Sigmoid colon (tissue), 7 donors: ENCODE measurements around the gene CD300LG. TPM values are rescaled to one million over a fixed set of nuclear protein-coding genes. Genes with fewer than 3 reads are reported as not detected.

Experiments used
- DNase-seq: peaks from one replicate; pipeline ENCODE4 v3.0.0-alpha.2; 2019
- H3K27ac ChIP-seq, 4 donors: fragments of 200-600 bp; sonication (generic); one replicate each; pipeline ENCODE4 v1.5.1; 2016 to 2019; ENCODE audit warnings: mild to moderate bottlenecking in 1 of 4
- H3K27me3 ChIP-seq, 3 donors: fragments of 200-600 bp; sonication (generic); one replicate each; pipeline ENCODE4 v1.5.1; 2019; ENCODE audit warnings: mild to moderate bottlenecking in 1 of 3
- H3K36me3 ChIP-seq, 4 donors: fragments of 200-600 bp; sonication (generic); one replicate each; pipeline ENCODE4 v1.5.1; 2016 to 2019
- H3K4me1 ChIP-seq, 4 donors: fragments of 200-600 bp; sonication (generic); one replicate each; pipeline ENCODE4 v1.5.1; 2017 to 2019
- H3K4me3 ChIP-seq, 4 donors: fragments of 200-600 bp; sonication (generic); one replicate each; pipeline ENCODE4 v1.5.1; 2017 to 2019; ENCODE audit warnings: mild to moderate bottlenecking in 2 of 4, moderate library complexity in 1 of 4
- H3K9me3 ChIP-seq, 4 donors: fragments of 200-600 bp in 3 of 4; sonication (generic) in 3 of 4; one replicate each; pipeline versions ENCODE4 v1.5.1 to v1.6.1; 2013 to 2019
- EP300 ChIP-seq, 4 donors: sonication (generic); formaldehyde crosslinking; IDR thresholded peaks; one replicate each; pipeline ENCODE4 v1.6.1; 2017; ENCODE audit warnings: antibody characterized with exemption in 4 of 4
- POLR2A ChIP-seq, 2 donors: fragments of 450-650 bp; IDR thresholded peaks; one replicate each; pipeline ENCODE4 v1.6.1; 2016; ENCODE audit warnings: antibody characterized with exemption in 2 of 2, mild to moderate bottlenecking in 2 of 2, moderate library complexity in 2 of 2
- POLR2AphosphoS5 ChIP-seq, 4 donors: sonication (generic); formaldehyde crosslinking; IDR thresholded peaks; one replicate each; pipeline ENCODE4 v1.6.1; 2017; ENCODE audit warnings: antibody characterized with exemption in 4 of 4
- WGBS, 2 donors: extraction: QIAGEN DNeasy Blood & Tissue Kit; methylation state at CpG; one replicate each; pipeline ENCODE4 v1.1.7; 2013; 5-methylcytosine and 5-hydroxymethylcytosine counted together
- intact Hi-C: fragments of 100-400 bp; cut with DNase I; formaldehyde crosslinking; loops from one replicate; pipeline ENCODE4 v1.15.1; 2023
- polyA plus RNA-seq, 3 donors: library from polyadenylated mRNA; stranded (reverse); fragments of 200-250 nt; gene quantifications; one replicate each; pipeline ENCODE4 v1.2.3, GENCODE V29; 2013
- total RNA-seq, 4 donors: library from RNA; depleted of rRNA; stranded (reverse); fragments of >200 nt; gene quantifications; one replicate each; pipeline ENCODE4 v1.1.0, GENCODE V29; 2016
- TF ChIP-seq, protein P1 (sequence below), 4 experiments: fragments of 450-650 bp in 3 of 4; fragments of 200-600 bp in 1 of 4; IDR thresholded peaks; one replicate each; pipeline ENCODE4 v1.5.1; 2016 to 2019; ENCODE audit warnings: antibody characterized with exemption in 4 of 4, mild to moderate bottlenecking in 3 of 4, moderate library complexity in 2 of 4
- donor health status: healthy with polysubstance abuse.
- donor health status: Bipolar disorder and iron deficiency.
- donor health status: healthy.

The CD300LG gene
- total and polyA plus RNA-seq, 7 donors, result 0.60 to 5.3 (median 1.7) TPM; not detected in 1

DNA sequence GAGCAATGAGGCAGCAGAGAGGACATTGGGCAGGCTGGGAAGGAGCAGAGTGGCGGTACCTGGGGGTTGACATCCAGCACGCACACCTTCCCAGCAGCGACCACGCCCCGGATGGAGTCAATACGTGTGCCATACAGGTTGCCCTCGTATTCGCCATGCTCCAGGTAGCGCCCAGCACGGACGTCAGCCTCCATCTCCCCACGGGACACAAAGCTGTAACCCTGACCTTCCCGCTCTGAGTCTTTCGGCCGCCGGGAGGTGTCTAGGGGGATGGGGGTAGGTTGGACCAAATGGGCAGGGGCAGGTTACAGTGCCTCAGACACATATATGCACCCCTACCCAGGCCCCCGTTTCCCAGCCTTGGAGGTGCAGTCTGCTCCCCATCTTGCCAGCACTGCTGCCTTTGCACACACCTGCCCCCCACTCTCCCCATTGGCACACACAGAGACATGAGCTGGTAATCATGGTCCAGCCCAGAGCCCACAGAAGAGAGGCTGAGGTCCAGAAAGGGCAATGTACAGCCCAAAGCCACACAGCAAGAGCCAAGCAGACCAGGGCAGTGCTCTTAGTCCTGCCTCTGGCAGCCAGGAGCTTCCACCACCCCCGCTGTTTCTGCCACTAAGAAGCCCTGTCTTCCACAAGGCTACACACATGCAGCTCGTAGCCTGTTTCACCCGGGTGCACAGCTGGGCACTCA is 32.9 kb downstream of the CD300LG start:
- TF ChIP-seq, protein P1, sequence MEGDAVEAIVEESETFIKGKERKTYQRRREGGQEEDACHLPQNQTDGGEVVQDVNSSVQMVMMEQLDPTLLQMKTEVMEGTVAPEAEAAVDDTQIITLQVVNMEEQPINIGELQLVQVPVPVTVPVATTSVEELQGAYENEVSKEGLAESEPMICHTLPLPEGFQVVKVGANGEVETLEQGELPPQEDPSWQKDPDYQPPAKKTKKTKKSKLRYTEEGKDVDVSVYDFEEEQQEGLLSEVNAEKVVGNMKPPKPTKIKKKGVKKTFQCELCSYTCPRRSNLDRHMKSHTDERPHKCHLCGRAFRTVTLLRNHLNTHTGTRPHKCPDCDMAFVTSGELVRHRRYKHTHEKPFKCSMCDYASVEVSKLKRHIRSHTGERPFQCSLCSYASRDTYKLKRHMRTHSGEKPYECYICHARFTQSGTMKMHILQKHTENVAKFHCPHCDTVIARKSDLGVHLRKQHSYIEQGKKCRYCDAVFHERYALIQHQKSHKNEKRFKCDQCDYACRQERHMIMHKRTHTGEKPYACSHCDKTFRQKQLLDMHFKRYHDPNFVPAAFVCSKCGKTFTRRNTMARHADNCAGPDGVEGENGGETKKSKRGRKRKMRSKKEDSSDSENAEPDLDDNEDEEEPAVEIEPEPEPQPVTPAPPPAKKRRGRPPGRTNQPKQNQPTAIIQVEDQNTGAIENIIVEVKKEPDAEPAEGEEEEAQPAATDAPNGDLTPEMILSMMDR (IDR thresholded peaks at IDR 0.05), result no peak
- no peak for TF ChIP-seq EP300 (IDR thresholded peaks at IDR 0.05)
- no peak for TF ChIP-seq POLR2AphosphoS5 (IDR thresholded peaks at IDR 0.05)
- no peak for TF ChIP-seq POLR2A (IDR thresholded peaks at IDR 0.05)
- no peak for DNase-seq
- H3K27ac ChIP-seq, result no peak overlapping the region
- intact Hi-C loops, result loop anchor here (2.0 to 5.0 kb wide), 3 partner anchors 32 to 115 kb away; no protein-coding TSS in a partner anchor
- H3K36me3 ChIP-seq, result peaks cover 8 to 56% (median 18%) of the 10 kb centered on the region in 4 donors
- 72 to 87% methylated on average over 20 of the region's 20 CpGs for WGBS, 2 donors
- H3K9me3 ChIP-seq, result no peaks in the 10 kb centered on the region
- peaks cover 0 to 6% (median 4%) of the 10 kb centered on the region in 4 donors for H3K4me1 ChIP-seq
- no peaks in the 10 kb centered on the region for H3K27me3 ChIP-seq
- no peak overlapping the region for H3K4me3 ChIP-seq

DNA sequence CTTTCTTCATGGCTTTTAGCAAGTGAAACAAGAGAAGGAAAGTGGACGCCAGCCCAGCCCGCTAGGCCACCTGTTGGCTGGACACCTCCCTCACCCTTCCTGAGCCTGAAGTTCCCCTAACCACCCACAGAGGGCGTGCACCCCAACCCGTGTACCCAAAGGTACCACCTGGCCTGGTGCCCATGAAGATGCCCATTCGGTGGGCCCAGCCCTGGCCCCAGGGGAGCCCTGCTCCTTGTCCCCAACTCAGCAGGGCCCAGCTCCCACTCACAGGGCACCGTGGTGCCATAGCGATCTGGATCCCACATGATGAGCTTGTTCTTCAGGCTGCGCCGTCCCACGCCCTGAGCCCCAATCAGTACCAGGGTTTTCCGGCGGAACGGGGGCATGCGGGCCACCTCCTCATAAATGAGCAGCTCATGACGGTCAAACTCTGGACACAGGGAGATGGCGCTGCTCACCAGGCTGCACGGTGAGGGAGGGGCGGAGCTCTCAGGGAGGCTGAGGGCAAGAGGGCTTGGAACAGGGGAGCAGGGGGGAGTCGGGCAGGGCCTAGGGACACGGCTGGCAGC is 33.5 kb downstream of the CD300LG start:
- no peaks in the 10 kb centered on the region for H3K9me3 ChIP-seq
- no peak overlapping the region for H3K4me3 ChIP-seq
- intact Hi-C loops, result no loop called here
- peaks cover 8 to 56% (median 18%) of the 10 kb centered on the region in 4 donors for H3K36me3 ChIP-seq
- H3K4me1 ChIP-seq, result peaks cover 0 to 6% (median 4%) of the 10 kb centered on the region in 4 donors
- WGBS, 2 donors, result 59 to 79% methylated on average over 20 of the region's 20 CpGs
- no peak overlapping the region for H3K27ac ChIP-seq
- TF ChIP-seq POLR2A (IDR thresholded peaks at IDR 0.05) (no peak), POLR2AphosphoS5 (IDR thresholded peaks at IDR 0.05) (no peak), EP300 (IDR thresholded peaks at IDR 0.05) (no peak)
- TF ChIP-seq, protein P1 (IDR thresholded peaks at IDR 0.05), result peak in 3 of 4 experiments; percentile 51 to 59 (median 54)
- H3K27me3 ChIP-seq, result no peaks in the 10 kb centered on the region
- no peak for DNase-seq

DNA sequence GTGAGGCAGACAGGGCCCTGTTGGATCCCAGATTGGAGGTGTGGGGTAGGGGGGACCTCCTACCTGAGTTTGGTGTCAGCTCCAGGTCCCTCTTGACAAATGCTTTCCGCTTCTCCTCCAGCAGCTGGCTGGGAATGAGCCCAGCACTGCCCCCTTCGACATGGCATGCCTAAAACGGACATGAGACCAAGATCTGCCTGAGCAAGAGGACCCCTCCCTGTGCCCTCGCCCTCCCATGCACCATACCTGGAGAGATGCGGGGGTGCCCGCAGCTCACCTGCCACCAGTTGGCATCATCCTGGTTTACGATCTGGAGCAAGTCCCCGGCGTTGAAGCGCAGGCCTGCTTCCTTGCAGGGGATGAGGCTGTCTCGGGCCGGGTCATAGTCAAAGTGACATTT is 34.2 kb downstream of the CD300LG start:
- Histone ChIP-seq H3K4me3 (no peak overlapping the region), H3K27me3 (no peaks in the 10 kb centered on the region), H3K9me3 (no peaks in the 10 kb centered on the region), H3K4me1 (peaks cover 0 to 6% (median 4%) of the 10 kb centered on the region in 4 donors), H3K27ac (no peak overlapping the region), H3K36me3 (peaks cover 8 to 56% (median 18%) of the 10 kb centered on the region in 4 donors)
- no peak for DNase-seq
- TF ChIP-seq POLR2A (IDR thresholded peaks at IDR 0.05) (no peak), POLR2AphosphoS5 (IDR thresholded peaks at IDR 0.05) (no peak), EP300 (IDR thresholded peaks at IDR 0.05) (no peak)
- TF ChIP-seq, protein P1 (IDR thresholded peaks at IDR 0.05), result no peak
- 83 to 93% methylated on average over 12 of the region's 12 CpGs for WGBS, 2 donors
- intact Hi-C loops, result no loop called here

DNA sequence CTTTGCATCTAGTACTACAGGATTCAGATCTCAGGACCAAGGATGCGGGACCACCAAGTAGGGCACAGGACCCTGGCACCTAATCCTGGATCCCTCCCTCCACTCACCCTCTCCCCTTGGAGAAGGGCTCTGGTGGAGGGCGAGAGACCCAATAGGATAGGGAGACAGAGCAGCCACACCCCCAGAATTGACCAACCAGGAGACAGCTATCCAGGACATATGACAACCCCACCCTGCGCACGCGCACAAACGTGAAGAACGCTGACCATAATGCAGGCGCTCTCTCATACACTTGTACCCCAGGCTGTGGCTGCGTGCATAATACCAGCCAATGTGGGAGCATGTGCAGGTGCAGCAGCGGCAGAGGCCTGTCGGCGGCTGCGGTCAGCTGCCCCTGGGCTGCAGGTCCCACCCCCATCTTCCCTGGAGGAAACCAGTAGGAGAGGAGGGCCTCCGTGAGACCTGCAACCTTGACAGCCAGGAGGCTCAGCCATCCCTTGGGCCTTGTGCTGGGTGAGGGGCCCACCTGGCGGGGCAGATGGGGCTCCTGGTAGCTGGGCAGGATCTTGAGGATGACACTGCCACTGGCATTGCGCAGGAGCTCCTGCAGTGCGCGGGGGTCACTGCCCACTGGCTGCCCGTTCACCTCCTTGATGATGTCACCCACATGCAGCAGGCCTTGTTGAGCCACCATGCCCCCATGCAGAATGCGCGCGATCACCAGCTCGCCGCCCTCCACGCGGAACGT is 35.0 kb downstream of the CD300LG start:
- 92 to 94% methylated on average over 27 of the region's 27 CpGs for WGBS, 2 donors
- H3K9me3 ChIP-seq, result no peaks in the 10 kb centered on the region
- peaks cover 0 to 6% (median 4%) of the 10 kb centered on the region in 4 donors for H3K4me1 ChIP-seq
- intact Hi-C loops, result no loop called here
- DNase-seq, result no peak
- H3K36me3 ChIP-seq, result peaks cover 8 to 50% (median 17%) of the 10 kb centered on the region in 4 donors
- no peaks in the 10 kb centered on the region for H3K27me3 ChIP-seq
- no peak for TF ChIP-seq POLR2A (IDR thresholded peaks at IDR 0.05)
- TF ChIP-seq, protein P1 (IDR thresholded peaks at IDR 0.05), result no peak
- TF ChIP-seq EP300 (IDR thresholded peaks at IDR 0.05), result no peak
- no peak for TF ChIP-seq POLR2AphosphoS5 (IDR thresholded peaks at IDR 0.05)
- no peak overlapping the region for H3K4me3 ChIP-seq
- H3K27ac ChIP-seq, result no peak overlapping the region
